Measurements from ENCODE around the gene ABHD2. TPM values are rescaled to one million over a fixed set of nuclear protein-coding genes. Genes with fewer than 3 reads are reported as not detected.

Gene ABHD2
- total RNA-seq, 2 experiments from 2014 or later = 36.0 to 39.2 TPM

GRCh38 chr15:89087161-89087829, 961 bp upstream of the ABHD2 start:
- POLR2A ChIA-PET = interaction anchor here (1.0 to 3.5 kb wide), 18 partner anchors 8 to 620 kb away, joined by 3 to 34 read pairs (median 5); partner anchors contain the start of genes AEN, FANCI, MFGE8 and MRPL46
- Mint-ChIP-seq H3K4me3 (peak overlapping the region; percentile 21), H3K27ac (no peak overlapping the region), H3K36me3 (ENCODE audit: low read depth) (no peaks in the 10 kb centered on the region), H3K27me3 (no peaks in the 10 kb centered on the region), H3K9me3 (no peaks in the 10 kb centered on the region), H3K4me1 (ENCODE audit: low read depth) (peaks cover 30% of the 10 kb centered on the region)
- Histone ChIP-seq H3K9me3 (ENCODE audit: control insufficient read depth in 1 of 2, insufficient read depth in 1 of 2, low read length in 2 of 2) (no peaks in the 10 kb centered on the region), H3K4me1 (ENCODE audit: insufficient read depth, low read length) (peaks cover 37% of the 10 kb centered on the region), H3K27me3 (ENCODE audit: control insufficient read depth in 1 of 2, insufficient read depth in 2 of 2, low read length in 2 of 2) (no peaks in the 10 kb centered on the region), H3K27ac (ENCODE audit: low read depth in 1 of 2, low read length in 2 of 2) (peak overlapping the region; percentile 32 to 36), H3K36me3 (ENCODE audit: insufficient read depth, low read length) (no peaks in the 10 kb centered on the region), H3K4me3 (ENCODE audit: low read length) (peak overlapping the region; percentile 97)
- intact Hi-C loops (cut with DNase I, micrococcal nuclease) = loop anchor here in 1 of 2 experiments (2.0 to 10.0 kb wide), 6 partner anchors 154 to 620 kb away; partner anchors contain the start of genes AEN, DET1, MRPL46 and MRPS11
- ATAC-seq (ENCODE audit: poor library complexity) (no peak), DNase-seq (peak in 1 of 14 experiments; percentile 14)
- CTCF ChIA-PET = interaction anchor here (0.7 to 1.5 kb wide), 7 partner anchors 29 to 463 kb away, joined by 3 to 11 read pairs (median 4); no protein-coding TSS in a partner anchor
- TF ChIP-seq CTCF (IDR thresholded peaks at IDR 0.05) = no peak

GRCh38 chr15:89088605-89089315, 504 bp downstream of the ABHD2 start:
- TF ChIP-seq CTCF (IDR thresholded peaks at IDR 0.05) = no peak
- Mint-ChIP-seq H3K27ac (peak overlapping the region; percentile 90), H3K9me3 (no peaks in the 10 kb centered on the region), H3K36me3 (ENCODE audit: low read depth) (peaks cover 6% of the 10 kb centered on the region), H3K4me1 (ENCODE audit: low read depth) (peaks cover 36% of the 10 kb centered on the region), H3K4me3 (no peak overlapping the region), H3K27me3 (no peaks in the 10 kb centered on the region)
- H3K27ac ChIP-seq (ENCODE audit: low read depth in 1 of 2, low read length in 2 of 2) = peak overlapping the region; percentile 49 to 55
- ChIA-PET CTCF (interaction anchor here (1.0 to 3.3 kb wide), 7 partner anchors 31 to 184 kb away, joined by 3 to 22 read pairs (median 9); no protein-coding TSS in a partner anchor), POLR2A (interaction anchor here (0.8 to 3.5 kb wide), 25 partner anchors 9 to 622 kb away, joined by 3 to 34 read pairs (median 5); partner anchors contain the start of genes AEN, FANCI, MFGE8 and MRPL46)
- intact Hi-C loops (cut with DNase I, micrococcal nuclease) = loop anchor here (1.0 to 10.0 kb wide), 7 partner anchors 32 to 621 kb away; partner anchors contain the start of genes AEN (in 1 of the 2), DET1 (in 1 of the 2), MRPL46 (in 1 of the 2) and MRPS11 (in 1 of the 2)
- H3K27me3 ChIP-seq (ENCODE audit: control insufficient read depth in 1 of 2, insufficient read depth in 2 of 2, low read length in 2 of 2) = no peaks in the 10 kb centered on the region
- H3K4me1 ChIP-seq (ENCODE audit: insufficient read depth, low read length) = peaks cover 37% of the 10 kb centered on the region
- DNase-seq (peak in 4 of 14 experiments; percentile 3 to 36 (median 10)), ATAC-seq (ENCODE audit: poor library complexity) (no peak)
- H3K36me3 ChIP-seq (ENCODE audit: insufficient read depth, low read length) = peaks cover under 1% of the 10 kb centered on the region
- H3K9me3 ChIP-seq (ENCODE audit: control insufficient read depth in 1 of 2, insufficient read depth in 1 of 2, low read length in 2 of 2) = no peaks in the 10 kb centered on the region
- peak overlapping the region; percentile 97 for H3K4me3 ChIP-seq (ENCODE audit: low read length)

Data from CD4-positive, alpha-beta T cell (primary cell).